GM12891 (cell line): ENCODE results near the gene NENF.

Source experiments
- PAX5 ChIP-seq: IDR thresholded peaks from 2 replicates; pipeline ENCODE4 v1.6.1; 2011; ENCODE audit warnings: low read length, moderate library complexity, mild to moderate bottlenecking; ENCODE audit not compliant: insufficient read depth, severe bottlenecking
- POLR2A ChIP-seq: IDR thresholded peaks from 2 replicates; pipeline ENCODE4 v1.6.1; 2011; ENCODE audit warnings: low read depth, low read length, control low read depth
- POLR2AphosphoS5 ChIP-seq: IDR thresholded peaks from 2 replicates; pipeline ENCODE4 v1.6.1; 2011; ENCODE audit warnings: low read depth, low read length, control low read depth
- POU2F2 ChIP-seq: IDR thresholded peaks from 2 replicates; pipeline ENCODE4 v1.6.1; 2011; ENCODE audit warnings: low read depth, mild to moderate bottlenecking, control low read depth, low read length, moderate library complexity
- SPI1 ChIP-seq: IDR thresholded peaks from 2 replicates; pipeline ENCODE4 v1.6.1; 2011; ENCODE audit warnings: low read depth, low read length, control low read depth
- TAF1 ChIP-seq: IDR thresholded peaks from 2 replicates; pipeline ENCODE4 v1.6.1; 2011; ENCODE audit warnings: low read depth, low read length, control low read depth

GRCh38 chr1:212490276-212490675 lies 57.6 kb downstream of the NENF start:
- TF ChIP-seq POLR2A (no peak), TAF1 (no peak), POLR2AphosphoS5 (no peak), PAX5 (no peak), SPI1 (no peak), POU2F2 (no peak)
